ENCODE data around the gene TTC33.
"Not testable (repeated sequence)": the region's sequence is repeated elsewhere in the genome, so short reads cannot be mapped to it uniquely, and the experiment has no call there.

The TTC33 gene

GRCh38 chr5:40794340-40794739 is 38.6 kb upstream of the TTC33 start:
- H3K27me3 ChIP-seq (replicated peaks; ENCODE audit: control insufficient read depth, insufficient read depth, low read length, poor library complexity, severe bottlenecking); H3K4me3 ChIP-seq (ENCODE audit: insufficient read depth, low read depth, low read length, poor library complexity, severe bottlenecking); H3K36me3 ChIP-seq (ENCODE audit: control insufficient read depth, insufficient read depth, low read length); DNase-seq; H3K27ac ChIP-seq (ENCODE audit: insufficient read depth, low read length, poor library complexity, severe bottlenecking); H3K9me3 ChIP-seq (ENCODE audit: control insufficient read depth, low read length): not testable (repeated sequence)
- peaks cover 13% of the 10 kb centered on the region for H3K4me1 ChIP-seq (ENCODE audit: control insufficient read depth, insufficient read depth, low read length, poor library complexity, severe bottlenecking)

GRCh38 chr5:40792691-40793090 is 36.9 kb upstream of the TTC33 start:
- DNase-seq; H3K4me3 ChIP-seq (ENCODE audit: insufficient read depth, low read depth, low read length, poor library complexity, severe bottlenecking); H3K27ac ChIP-seq (ENCODE audit: insufficient read depth, low read length, poor library complexity, severe bottlenecking); H3K36me3 ChIP-seq (ENCODE audit: control insufficient read depth, insufficient read depth, low read length); H3K9me3 ChIP-seq (ENCODE audit: control insufficient read depth, low read length); H3K27me3 ChIP-seq (replicated peaks; ENCODE audit: control insufficient read depth, insufficient read depth, low read length, poor library complexity, severe bottlenecking); H3K4me1 ChIP-seq (ENCODE audit: control insufficient read depth, insufficient read depth, low read length, poor library complexity, severe bottlenecking): not testable (repeated sequence)

GRCh38 chr5:40791715-40792139 is 36.0 kb upstream of the TTC33 start:
- Histone ChIP-seq H3K4me3 (ENCODE audit: insufficient read depth, low read depth, low read length, poor library complexity, severe bottlenecking) (no peak overlapping the region), H3K36me3 (ENCODE audit: control insufficient read depth, insufficient read depth, low read length) (peaks cover 2% of the 10 kb centered on the region), H3K27me3 (replicated peaks; ENCODE audit: control insufficient read depth, insufficient read depth, low read length, poor library complexity, severe bottlenecking) (no peaks in the 10 kb centered on the region), H3K9me3 (ENCODE audit: control insufficient read depth, low read length) (no peaks in the 10 kb centered on the region), H3K4me1 (ENCODE audit: control insufficient read depth, insufficient read depth, low read length, poor library complexity, severe bottlenecking) (peaks cover 3% of the 10 kb centered on the region), H3K27ac (ENCODE audit: insufficient read depth, low read length, poor library complexity, severe bottlenecking) (no peak overlapping the region)
- no peak for DNase-seq

- Histone ChIP-seq H3K9me3 (ENCODE audit: control insufficient read depth, low read length) (no peaks in the 10 kb centered on the region), H3K4me3 (ENCODE audit: insufficient read depth, low read depth, low read length, poor library complexity, severe bottlenecking) (no peak overlapping the region), H3K27me3 (replicated peaks; ENCODE audit: control insufficient read depth, insufficient read depth, low read length, poor library complexity, severe bottlenecking) (no peaks in the 10 kb centered on the region), H3K4me1 (ENCODE audit: control insufficient read depth, insufficient read depth, low read length, poor library complexity, severe bottlenecking) (peaks cover 3% of the 10 kb centered on the region), H3K36me3 (ENCODE audit: control insufficient read depth, insufficient read depth, low read length) (peaks cover 2% of the 10 kb centered on the region), H3K27ac (ENCODE audit: insufficient read depth, low read length, poor library complexity, severe bottlenecking) (no peak overlapping the region)
- no peak for DNase-seq
These were observed 35.3 kb upstream of the TTC33 start for GRCh38 chr5:40790947-40791593.

- not testable (repeated sequence) for H3K9me3 ChIP-seq (ENCODE audit: control insufficient read depth, low read length); H3K27me3 ChIP-seq (replicated peaks; ENCODE audit: control insufficient read depth, insufficient read depth, low read length, poor library complexity, severe bottlenecking); H3K36me3 ChIP-seq (ENCODE audit: control insufficient read depth, insufficient read depth, low read length); H3K4me1 ChIP-seq (ENCODE audit: control insufficient read depth, insufficient read depth, low read length, poor library complexity, severe bottlenecking); H3K27ac ChIP-seq (ENCODE audit: insufficient read depth, low read length, poor library complexity, severe bottlenecking); DNase-seq; H3K4me3 ChIP-seq (ENCODE audit: insufficient read depth, low read depth, low read length, poor library complexity, severe bottlenecking)
These were observed 33.2 kb upstream of the TTC33 start for GRCh38 chr5:40788941-40789340.

- H3K36me3 ChIP-seq (ENCODE audit: control insufficient read depth, insufficient read depth, low read length): peaks cover 2% of the 10 kb centered on the region
These were observed 32.2 kb upstream of the TTC33 start for GRCh38 chr5:40787986-40788385.

GRCh38 chr5:40786664-40787063 is 30.9 kb upstream of the TTC33 start:
- H3K27ac ChIP-seq (ENCODE audit: insufficient read depth, low read length, poor library complexity, severe bottlenecking); H3K4me1 ChIP-seq (ENCODE audit: control insufficient read depth, insufficient read depth, low read length, poor library complexity, severe bottlenecking): not testable (repeated sequence)

More at GRCh38 chr5:40787986-40788385, 32.2 kb upstream of the TTC33 start:
- Histone ChIP-seq H3K4me3 (ENCODE audit: insufficient read depth, low read depth, low read length, poor library complexity, severe bottlenecking) (no peak overlapping the region), H3K9me3 (ENCODE audit: control insufficient read depth, low read length) (no peaks in the 10 kb centered on the region), H3K4me1 (ENCODE audit: control insufficient read depth, insufficient read depth, low read length, poor library complexity, severe bottlenecking) (no peaks in the 10 kb centered on the region), H3K27ac (ENCODE audit: insufficient read depth, low read length, poor library complexity, severe bottlenecking) (no peak overlapping the region), H3K27me3 (replicated peaks; ENCODE audit: control insufficient read depth, insufficient read depth, low read length, poor library complexity, severe bottlenecking) (no peaks in the 10 kb centered on the region)
- DNase-seq: no peak

GRCh38 chr5:40784916-40785315 is 29.2 kb upstream of the TTC33 start:
- no peak for DNase-seq
- Histone ChIP-seq H3K4me1 (ENCODE audit: control insufficient read depth, insufficient read depth, low read length, poor library complexity, severe bottlenecking) (no peaks in the 10 kb centered on the region), H3K36me3 (ENCODE audit: control insufficient read depth, insufficient read depth, low read length) (no peaks in the 10 kb centered on the region), H3K27ac (ENCODE audit: insufficient read depth, low read length, poor library complexity, severe bottlenecking) (no peak overlapping the region), H3K9me3 (ENCODE audit: control insufficient read depth, low read length) (no peaks in the 10 kb centered on the region), H3K27me3 (replicated peaks; ENCODE audit: control insufficient read depth, insufficient read depth, low read length, poor library complexity, severe bottlenecking) (no peaks in the 10 kb centered on the region), H3K4me3 (ENCODE audit: insufficient read depth, low read depth, low read length, poor library complexity, severe bottlenecking) (no peak overlapping the region)

More at GRCh38 chr5:40786664-40787063, 30.9 kb upstream of the TTC33 start:
- H3K36me3 ChIP-seq (ENCODE audit: control insufficient read depth, insufficient read depth, low read length); H3K9me3 ChIP-seq (ENCODE audit: control insufficient read depth, low read length); H3K4me3 ChIP-seq (ENCODE audit: insufficient read depth, low read depth, low read length, poor library complexity, severe bottlenecking); DNase-seq; H3K27me3 ChIP-seq (replicated peaks; ENCODE audit: control insufficient read depth, insufficient read depth, low read length, poor library complexity, severe bottlenecking): not testable (repeated sequence)

- H3K9me3 ChIP-seq (ENCODE audit: control insufficient read depth, low read length): no peaks in the 10 kb centered on the region
- no peak overlapping the region for H3K4me3 ChIP-seq (ENCODE audit: insufficient read depth, low read depth, low read length, poor library complexity, severe bottlenecking)
- no peak for DNase-seq
- H3K27ac ChIP-seq (ENCODE audit: insufficient read depth, low read length, poor library complexity, severe bottlenecking): no peak overlapping the region
- no peaks in the 10 kb centered on the region for H3K36me3 ChIP-seq (ENCODE audit: control insufficient read depth, insufficient read depth, low read length)
- no peaks in the 10 kb centered on the region for H3K4me1 ChIP-seq (ENCODE audit: control insufficient read depth, insufficient read depth, low read length, poor library complexity, severe bottlenecking)
- H3K27me3 ChIP-seq (replicated peaks; ENCODE audit: control insufficient read depth, insufficient read depth, low read length, poor library complexity, severe bottlenecking): no peaks in the 10 kb centered on the region
These were observed 28.4 kb upstream of the TTC33 start for GRCh38 chr5:40784027-40784653.

GRCh38 chr5:40781843-40782409 is 26.2 kb upstream of the TTC33 start:
- no peaks in the 10 kb centered on the region for H3K27me3 ChIP-seq (replicated peaks; ENCODE audit: control insufficient read depth, insufficient read depth, low read length, poor library complexity, severe bottlenecking)

More at GRCh38 chr5:40781843-40782409, 26.2 kb upstream of the TTC33 start:
- Histone ChIP-seq H3K9me3 (ENCODE audit: control insufficient read depth, low read length) (no peaks in the 10 kb centered on the region), H3K4me1 (ENCODE audit: control insufficient read depth, insufficient read depth, low read length, poor library complexity, severe bottlenecking) (no peaks in the 10 kb centered on the region), H3K36me3 (ENCODE audit: control insufficient read depth, insufficient read depth, low read length) (no peaks in the 10 kb centered on the region), H3K27ac (ENCODE audit: insufficient read depth, low read length, poor library complexity, severe bottlenecking) (no peak overlapping the region), H3K4me3 (ENCODE audit: insufficient read depth, low read depth, low read length, poor library complexity, severe bottlenecking) (no peak overlapping the region)
- DNase-seq: no peak
